Skeletal muscle satellite cell (primary cell): ENCODE data around the gene TAB2.
"Not testable (repeated sequence)": the region's sequence is repeated elsewhere in the genome, so short reads cannot be mapped to it uniquely, and the experiment has no call there.

Experiments
- H3K27me3 ChIP-seq: 2 replicates; pipeline ENCODE4 v1.7.0; 2013; ENCODE audit warnings: low read length; ENCODE audit not compliant: control insufficient read depth, insufficient read depth
- H3K36me3 ChIP-seq: 2 replicates; pipeline ENCODE4 v1.7.0; 2013; ENCODE audit warnings: mild to moderate bottlenecking, control low read depth, low read length; ENCODE audit not compliant: insufficient read depth
- H3K4me1 ChIP-seq: 2 replicates; pipeline ENCODE4 v1.7.0; 2013; ENCODE audit warnings: low read length; ENCODE audit not compliant: control insufficient read depth, insufficient read depth
- H3K4me2 ChIP-seq: 2 replicates; pipeline ENCODE4 v1.7.0; 2013; ENCODE audit warnings: mild to moderate bottlenecking, low read length
- H3K4me3 ChIP-seq: 2 replicates; pipeline ENCODE4 v1.7.0; 2013; ENCODE audit warnings: low read length
- H3K9ac ChIP-seq: 2 replicates; pipeline ENCODE4 v1.7.0; 2013; ENCODE audit warnings: mild to moderate bottlenecking, low read depth, low read length, moderate library complexity
- H3K9me3 ChIP-seq: replicated peaks from 2 replicates; pipeline ENCODE4 v1.7.0; 2013; ENCODE audit warnings: mild to moderate bottlenecking, control low read depth, low read length

Gene TAB2

GRCh38 chr6:149438855-149439254 lies 121.3 kb downstream of the TAB2 start:
- no peaks in the 10 kb centered on the region for H3K4me1 ChIP-seq
- H3K4me3 ChIP-seq = no peak overlapping the region
- H3K9ac ChIP-seq = no peak overlapping the region
- no peaks in the 10 kb centered on the region for H3K9me3 ChIP-seq
- no peaks in the 10 kb centered on the region for H3K36me3 ChIP-seq
- no peaks in the 10 kb centered on the region for H3K27me3 ChIP-seq
- H3K4me2 ChIP-seq = no peak overlapping the region

GRCh38 chr6:149439626-149440025 lies 122.1 kb downstream of the TAB2 start:
- Histone ChIP-seq H3K9me3 (no peaks in the 10 kb centered on the region), H3K4me1 (no peaks in the 10 kb centered on the region), H3K4me3 (no peak overlapping the region), H3K4me2 (no peak overlapping the region), H3K9ac (no peak overlapping the region), H3K36me3 (no peaks in the 10 kb centered on the region), H3K27me3 (no peaks in the 10 kb centered on the region)

DNA sequence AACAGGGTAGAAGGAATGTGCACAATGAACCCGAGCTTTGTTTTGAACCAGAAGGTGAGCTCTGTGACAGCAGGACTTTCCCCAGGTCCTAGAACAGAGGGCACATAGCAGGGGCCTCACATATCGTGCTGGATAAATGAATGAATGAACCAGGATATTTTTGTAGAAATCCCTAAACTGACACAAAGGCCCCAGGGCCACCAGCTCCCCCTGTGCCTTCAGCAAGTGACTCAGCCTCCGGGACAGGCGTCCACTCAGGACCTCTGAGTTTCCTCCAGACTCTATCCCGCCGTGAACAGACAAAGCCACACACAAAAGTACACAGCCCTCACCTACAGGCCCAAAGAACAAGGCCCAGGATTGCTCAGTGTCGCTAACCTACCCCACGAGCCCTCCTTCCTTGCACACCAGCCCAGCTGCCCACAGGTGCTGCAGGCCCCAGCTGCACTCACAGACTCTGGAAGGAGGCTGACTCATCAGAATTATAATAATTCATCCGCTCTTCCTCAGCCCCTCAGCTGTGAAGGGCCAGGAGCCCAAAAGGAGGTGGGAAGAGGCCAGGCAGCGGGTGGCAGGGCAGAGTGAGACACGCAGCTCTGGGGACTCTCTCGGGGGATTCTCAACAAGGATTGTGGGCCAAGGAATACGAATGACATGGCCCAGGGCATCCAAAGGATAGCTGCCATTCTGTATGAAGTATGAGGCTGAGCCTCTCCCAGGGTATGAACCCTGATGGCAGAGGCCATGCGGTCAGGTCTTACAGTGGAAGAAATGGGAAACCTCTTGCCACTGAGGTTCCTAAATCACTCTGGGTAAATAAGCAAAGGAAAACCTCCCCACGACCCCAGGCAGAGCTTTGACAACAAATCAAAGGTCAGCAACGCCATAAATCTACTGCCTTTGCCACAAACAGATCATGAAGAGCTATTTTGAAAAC lies 123.5 kb downstream of the TAB2 start:
- Histone ChIP-seq H3K4me2 (no peak overlapping the region), H3K9me3 (no peaks in the 10 kb centered on the region)

GRCh38 chr6:149441740-149442139 lies 124.2 kb downstream of the TAB2 start:
- H3K27me3 ChIP-seq = no peaks in the 10 kb centered on the region
- H3K9me3 ChIP-seq = no peaks in the 10 kb centered on the region
- H3K4me2 ChIP-seq = no peak overlapping the region
- H3K36me3 ChIP-seq = no peaks in the 10 kb centered on the region
- H3K9ac ChIP-seq = no peak overlapping the region
- H3K4me1 ChIP-seq = peaks cover 10% of the 10 kb centered on the region
- H3K4me3 ChIP-seq = no peak overlapping the region

More for the DNA sequence above, 123.5 kb downstream of the TAB2 start:
- H3K4me3 ChIP-seq = no peak overlapping the region
- no peak overlapping the region for H3K9ac ChIP-seq
- H3K27me3 ChIP-seq = no peaks in the 10 kb centered on the region
- peaks cover 9% of the 10 kb centered on the region for H3K4me1 ChIP-seq
- no peaks in the 10 kb centered on the region for H3K36me3 ChIP-seq

DNA sequence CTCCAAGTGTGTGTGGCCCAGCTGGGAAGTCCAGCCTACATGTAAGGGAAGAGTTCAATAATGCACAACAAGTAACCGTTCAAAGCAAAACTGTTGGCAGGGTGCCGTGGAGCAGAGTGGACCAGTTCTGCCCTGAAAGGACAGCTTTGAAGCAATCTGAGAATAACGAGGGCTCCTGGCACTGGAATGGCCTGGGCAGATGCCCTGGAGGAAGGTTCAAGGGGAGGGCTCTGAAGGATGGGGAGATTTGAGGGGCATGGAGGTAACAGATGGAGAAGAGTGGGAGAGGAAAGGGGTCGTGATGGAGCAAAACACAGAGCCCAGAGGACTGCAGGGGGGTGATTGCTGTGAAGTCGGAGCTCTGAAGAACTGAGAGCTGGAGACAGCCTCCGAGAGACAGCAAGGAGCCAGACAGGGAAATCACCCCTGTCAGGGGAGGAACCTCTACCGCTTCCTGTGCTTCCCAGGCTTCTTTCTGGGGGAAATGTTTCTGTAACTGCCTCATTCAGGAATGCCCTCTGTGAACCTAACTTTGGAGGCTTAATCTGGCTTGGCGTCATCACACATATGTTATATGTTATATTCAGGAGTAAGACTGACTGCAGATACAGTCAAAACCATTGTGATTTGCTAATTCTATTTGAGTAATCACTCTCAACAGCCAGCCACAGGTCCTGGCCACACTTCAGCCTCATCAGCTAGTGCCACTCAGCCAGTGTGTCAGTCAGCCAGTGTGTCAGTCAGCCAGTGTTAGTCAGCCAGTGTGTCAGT lies 126.1 kb downstream of the TAB2 start:
- no peak overlapping the region for H3K9ac ChIP-seq
- no peak overlapping the region for H3K4me2 ChIP-seq

GRCh38 chr6:149444360-149445094 lies 127.0 kb downstream of the TAB2 start:
- H3K27me3 ChIP-seq, H3K9ac ChIP-seq, H3K4me2 ChIP-seq, H3K36me3 ChIP-seq, H3K9me3 ChIP-seq, H3K4me3 ChIP-seq: not testable (repeated sequence)
- peaks cover 10% of the 10 kb centered on the region for H3K4me1 ChIP-seq

More for the DNA sequence above, 126.1 kb downstream of the TAB2 start:
- H3K4me3 ChIP-seq = no peak overlapping the region
- no peaks in the 10 kb centered on the region for H3K9me3 ChIP-seq
- H3K4me1 ChIP-seq = peaks cover 10% of the 10 kb centered on the region
- no peaks in the 10 kb centered on the region for H3K27me3 ChIP-seq
- no peaks in the 10 kb centered on the region for H3K36me3 ChIP-seq

DNA sequence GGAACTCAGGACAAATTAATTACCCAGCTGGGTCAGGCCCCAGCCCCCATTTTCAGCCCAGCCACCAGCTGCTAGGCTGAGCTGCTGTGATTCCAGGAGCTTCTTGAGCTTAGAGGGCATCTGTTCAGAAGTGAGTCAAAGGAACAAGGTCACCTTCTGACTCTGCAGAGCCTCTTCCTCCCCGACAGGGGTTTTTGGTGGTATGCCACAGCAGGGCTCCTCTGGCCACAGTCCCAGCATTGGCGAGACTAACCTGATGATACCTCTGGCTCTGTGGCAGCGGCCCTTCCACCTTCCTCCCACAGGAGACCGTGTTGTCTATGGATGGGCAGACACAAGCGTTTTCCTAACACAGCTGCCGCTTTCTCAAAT lies 127.6 kb downstream of the TAB2 start:
- no peak overlapping the region for H3K9ac ChIP-seq
- no peaks in the 10 kb centered on the region for H3K36me3 ChIP-seq
- no peak overlapping the region for H3K4me3 ChIP-seq
- no peak overlapping the region for H3K4me2 ChIP-seq
- H3K27me3 ChIP-seq = no peaks in the 10 kb centered on the region
- H3K9me3 ChIP-seq = no peaks in the 10 kb centered on the region
- H3K4me1 ChIP-seq = peaks cover 10% of the 10 kb centered on the region

- Histone ChIP-seq H3K4me1 (peaks cover 12% of the 10 kb centered on the region), H3K4me3 (no peak overlapping the region), H3K9me3 (no peaks in the 10 kb centered on the region), H3K27me3 (no peaks in the 10 kb centered on the region), H3K9ac (no peak overlapping the region), H3K36me3 (no peaks in the 10 kb centered on the region), H3K4me2 (no peak overlapping the region)
Observed at GRCh38 chr6:149445573-149445972, 128.1 kb downstream of the TAB2 start.

- peaks cover 24% of the 10 kb centered on the region for H3K4me1 ChIP-seq
- no peaks in the 10 kb centered on the region for H3K36me3 ChIP-seq
- H3K9ac ChIP-seq = no peak overlapping the region
- no peaks in the 10 kb centered on the region for H3K27me3 ChIP-seq
- H3K4me3 ChIP-seq = no peak overlapping the region
- H3K9me3 ChIP-seq = no peaks in the 10 kb centered on the region
- H3K4me2 ChIP-seq = no peak overlapping the region
Observed at GRCh38 chr6:149446791-149447376, 129.4 kb downstream of the TAB2 start.

- H3K36me3 ChIP-seq = no peaks in the 10 kb centered on the region
- H3K4me2 ChIP-seq = no peak overlapping the region
- H3K4me1 ChIP-seq = peaks cover 29% of the 10 kb centered on the region
- H3K9me3 ChIP-seq = no peaks in the 10 kb centered on the region
- H3K9ac ChIP-seq = no peak overlapping the region
- H3K4me3 ChIP-seq = no peak overlapping the region
- H3K27me3 ChIP-seq = no peaks in the 10 kb centered on the region
Observed at GRCh38 chr6:149448821-149449453, 131.4 kb downstream of the TAB2 start.
